Liver (tissue), 9 donors: ENCODE data around the gene MAGED2. TPM values are rescaled to one million over a fixed set of nuclear protein-coding genes. Genes with fewer than 3 reads are reported as not detected.

Experiments
- DNase-seq: peaks from one replicate; pipeline ENCODE4 v3.0.0-alpha.2; 2017; ENCODE audit warnings: low spot score
- H3K27ac ChIP-seq, 2 donors: one replicate each; pipeline ENCODE4 v1.7.0; 2013; ENCODE audit warnings: inconsistent platforms in 2 of 2, low read length in 2 of 2, control low read depth in 1 of 2, low read depth in 1 of 2, mild to moderate bottlenecking in 1 of 2
- H3K27me3 ChIP-seq, 4 donors: one replicate each; pipeline versions ENCODE4 v1.6.1 to v1.7.0; 2013; ENCODE audit warnings: low read length in 3 of 4, inconsistent platforms in 1 of 4, mild to moderate bottlenecking in 1 of 4, moderate library complexity in 1 of 4; ENCODE audit not compliant: control insufficient read depth in 4 of 4, insufficient read depth in 4 of 4
- H3K36me3 ChIP-seq, 4 donors: one replicate each; pipeline versions ENCODE4 v1.6.1 to v1.7.0; 2013; ENCODE audit warnings: low read length in 3 of 4, mild to moderate bottlenecking in 3 of 4, low read depth in 1 of 4, moderate library complexity in 1 of 4; ENCODE audit not compliant: control insufficient read depth in 4 of 4, insufficient read depth in 3 of 4
- H3K4me1 ChIP-seq, 4 donors: one replicate each; pipeline versions ENCODE4 v1.6.1 to v1.7.0; 2013; ENCODE audit warnings: low read length in 3 of 4, mild to moderate bottlenecking in 3 of 4, moderate library complexity in 1 of 4; ENCODE audit not compliant: control insufficient read depth in 4 of 4, insufficient read depth in 4 of 4
- H3K4me3 ChIP-seq, 3 donors: one replicate each; pipeline versions ENCODE4 v1.6.1 to v1.7.0; 2013; ENCODE audit warnings: low read length in 3 of 3, control low read depth in 1 of 3, low read depth in 1 of 3, mild to moderate bottlenecking in 1 of 3
- H3K9ac ChIP-seq, 2 donors: one replicate each; pipeline ENCODE4 v1.7.0; 2013; ENCODE audit warnings: low read length in 2 of 2, mild to moderate bottlenecking in 2 of 2, moderate library complexity in 2 of 2, control low read depth in 1 of 2, low read depth in 1 of 2
- H3K9me3 ChIP-seq, 4 donors: one replicate each; pipeline versions ENCODE4 v1.6.1 to v1.7.0; 2013; ENCODE audit warnings: low read length in 3 of 4; ENCODE audit not compliant: control insufficient read depth in 4 of 4
- EGR1 ChIP-seq, 2 donors: IDR thresholded peaks; 2 replicates each; pipeline ENCODE4 v1.6.1; 2016 to 2018; ENCODE audit warnings: antibody characterized with exemption in 2 of 2, low read depth in 2 of 2
- FOXA1 ChIP-seq: IDR thresholded peaks from 2 replicates; pipeline ENCODE4 v1.6.1; 2016; ENCODE audit warnings: antibody characterized with exemption
- FOXA2 ChIP-seq: IDR thresholded peaks from 2 replicates; pipeline ENCODE4 v1.6.1; 2016; ENCODE audit warnings: antibody characterized with exemption
- GABPA ChIP-seq, 2 donors: IDR thresholded peaks in 1 of 2; conservative IDR thresholded peaks in 1 of 2; 2 replicates each; pipeline ENCODE4 v1.6.1; 2016; ENCODE audit warnings: antibody characterized with exemption in 2 of 2, mild to moderate bottlenecking in 1 of 2, moderate library complexity in 1 of 2
- HNF4A ChIP-seq, 2 donors: conservative IDR thresholded peaks; 2 replicates each; pipeline ENCODE4 v1.6.1; 2016; ENCODE audit warnings: antibody characterized with exemption in 2 of 2, mild to moderate bottlenecking in 2 of 2
- HNF4G ChIP-seq: IDR thresholded peaks from 2 replicates; pipeline ENCODE4 v1.6.1; 2016; ENCODE audit warnings: antibody characterized with exemption
- NR2F2 ChIP-seq: IDR thresholded peaks from 2 replicates; pipeline ENCODE4 v1.6.1; 2016; ENCODE audit warnings: antibody characterized with exemption
- RAD21 ChIP-seq, 2 donors: IDR thresholded peaks; 2 replicates each; pipeline ENCODE4 v1.6.1; 2016; ENCODE audit warnings: antibody characterized with exemption in 2 of 2, mild to moderate bottlenecking in 2 of 2
- RXRA ChIP-seq, 2 donors: IDR thresholded peaks; 2 replicates each; pipeline ENCODE4 v1.6.1; 2017 to 2018; ENCODE audit warnings: antibody characterized with exemption in 2 of 2, mild to moderate bottlenecking in 1 of 2
- SP1 ChIP-seq: IDR thresholded peaks from 2 replicates; pipeline ENCODE4 v1.6.1; 2018; ENCODE audit warnings: antibody characterized with exemption, mild to moderate bottlenecking
- TAF1 ChIP-seq: conservative IDR thresholded peaks from 2 replicates; pipeline ENCODE4 v1.6.1; 2016; ENCODE audit warnings: antibody characterized with exemption, mild to moderate bottlenecking
- YY1 ChIP-seq: IDR thresholded peaks from 2 replicates; pipeline ENCODE4 v1.6.1; 2016; ENCODE audit warnings: antibody characterized with exemption, mild to moderate bottlenecking
- WGBS: extraction: QIAGEN DNeasy Blood & Tissue Kit; methylation state at CpG from one replicate; pipeline ENCODE4 v1.1.7; 2013; 5-methylcytosine and 5-hydroxymethylcytosine counted together
- polyA plus RNA-seq, 2 donors: library from polyadenylated mRNA; stranded (reverse) in 1 of 2; unstranded in 1 of 2; fragments of 200-250 nt in 1 of 2; fragments of >200 nt in 1 of 2; fragmentation: Nextera tagmentation in 1 of 2; extraction: Ambion mirVana in 1 of 2; gene quantifications; one replicate each; pipeline versions ENCODE4 v1.2.1 to v1.2.3, GENCODE V29; 2013 to 2015
- total RNA-seq, 2 donors: library from RNA; depleted of rRNA; stranded (reverse); fragments of >200 nt; gene quantifications; one replicate each; pipeline ENCODE4 v1.2.3, GENCODE V29; 2014
- TF ChIP-seq, protein P1 (sequence below): IDR thresholded peaks from 2 replicates; pipeline ENCODE4 v1.6.1; 2016; ENCODE audit warnings: antibody characterized with exemption
- TF ChIP-seq, protein P2 (sequence below): fragments of 150-350 bp; IDR thresholded peaks from 2 replicates; pipeline ENCODE4 v1.5.1; 2017; ENCODE audit warnings: improper control_type of control experiment, low read depth, low read length; ENCODE audit not compliant: missing input control
- TF ChIP-seq, protein P3 (sequence below): IDR thresholded peaks from 2 replicates; pipeline ENCODE4 v1.6.1; 2016; ENCODE audit warnings: antibody characterized with exemption, mild to moderate bottlenecking
- TF ChIP-seq, protein P4 (sequence below): IDR thresholded peaks from 2 replicates; pipeline ENCODE4 v1.6.1; 2016; ENCODE audit warnings: antibody characterized with exemption
- donor health status: healthy.
- donor health status: healthy.
- donor health status: healthy.
- donor health status: healthy.
- donor health status: healthy.

MAGED2 gene
- total and polyA plus RNA-seq, 4 donors = 25.4 to 93.4 (median 31.3) TPM

DNA sequence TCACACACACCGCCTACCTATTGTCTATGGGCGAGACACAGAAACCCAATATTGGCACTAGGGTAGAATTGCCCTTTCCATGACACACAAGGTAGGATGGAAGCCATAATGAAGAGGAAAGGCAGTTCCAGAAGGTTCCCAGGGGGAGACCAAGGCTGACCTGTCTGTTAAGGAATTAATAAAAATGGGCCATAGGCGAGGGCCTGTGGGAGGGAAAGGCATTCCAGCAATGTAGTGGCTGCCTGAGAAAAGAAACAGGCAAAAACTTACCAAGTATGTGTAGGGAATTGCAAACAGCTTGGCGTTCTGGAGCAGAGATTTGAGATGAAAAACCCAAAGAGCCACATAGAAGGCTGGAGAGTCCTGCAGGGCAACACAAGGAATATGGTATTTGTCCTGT is 19.1 kb downstream of the MAGED2 start:
- no peak for DNase-seq
- Histone ChIP-seq H3K4me1 (no peaks in the 10 kb centered on the region), H3K36me3 (no peaks in the 10 kb centered on the region), H3K27ac (no peak overlapping the region), H3K9me3 (no peaks in the 10 kb centered on the region), H3K27me3 (no peaks in the 10 kb centered on the region), H3K4me3 (no peak overlapping the region), H3K9ac (no peak overlapping the region)
- TF ChIP-seq YY1 (no peak), NR2F2 (no peak), RXRA (IDR thresholded peaks at IDR 0.05) (no peak), TAF1 (no peak), SP1 (no peak), EGR1 (IDR thresholded peaks at IDR 0.05; ENCODE audit: low read depth in 2 of 2) (no peak), GABPA (IDR thresholded peaks at IDR 0.05 in 1 of 2, conservative IDR thresholded peaks at IDR 0.05 in 1 of 2) (no peak), RAD21 (IDR thresholded peaks at IDR 0.05) (no peak), FOXA2 (no peak), HNF4A (conservative IDR thresholded peaks at IDR 0.05) (no peak)
- TF ChIP-seq, protein P1, sequence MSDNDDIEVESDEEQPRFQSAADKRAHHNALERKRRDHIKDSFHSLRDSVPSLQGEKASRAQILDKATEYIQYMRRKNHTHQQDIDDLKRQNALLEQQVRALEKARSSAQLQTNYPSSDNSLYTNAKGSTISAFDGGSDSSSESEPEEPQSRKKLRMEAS = no peak
- TF ChIP-seq, protein P2, sequence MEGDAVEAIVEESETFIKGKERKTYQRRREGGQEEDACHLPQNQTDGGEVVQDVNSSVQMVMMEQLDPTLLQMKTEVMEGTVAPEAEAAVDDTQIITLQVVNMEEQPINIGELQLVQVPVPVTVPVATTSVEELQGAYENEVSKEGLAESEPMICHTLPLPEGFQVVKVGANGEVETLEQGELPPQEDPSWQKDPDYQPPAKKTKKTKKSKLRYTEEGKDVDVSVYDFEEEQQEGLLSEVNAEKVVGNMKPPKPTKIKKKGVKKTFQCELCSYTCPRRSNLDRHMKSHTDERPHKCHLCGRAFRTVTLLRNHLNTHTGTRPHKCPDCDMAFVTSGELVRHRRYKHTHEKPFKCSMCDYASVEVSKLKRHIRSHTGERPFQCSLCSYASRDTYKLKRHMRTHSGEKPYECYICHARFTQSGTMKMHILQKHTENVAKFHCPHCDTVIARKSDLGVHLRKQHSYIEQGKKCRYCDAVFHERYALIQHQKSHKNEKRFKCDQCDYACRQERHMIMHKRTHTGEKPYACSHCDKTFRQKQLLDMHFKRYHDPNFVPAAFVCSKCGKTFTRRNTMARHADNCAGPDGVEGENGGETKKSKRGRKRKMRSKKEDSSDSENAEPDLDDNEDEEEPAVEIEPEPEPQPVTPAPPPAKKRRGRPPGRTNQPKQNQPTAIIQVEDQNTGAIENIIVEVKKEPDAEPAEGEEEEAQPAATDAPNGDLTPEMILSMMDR = no peak
- TF ChIP-seq, protein P3, sequence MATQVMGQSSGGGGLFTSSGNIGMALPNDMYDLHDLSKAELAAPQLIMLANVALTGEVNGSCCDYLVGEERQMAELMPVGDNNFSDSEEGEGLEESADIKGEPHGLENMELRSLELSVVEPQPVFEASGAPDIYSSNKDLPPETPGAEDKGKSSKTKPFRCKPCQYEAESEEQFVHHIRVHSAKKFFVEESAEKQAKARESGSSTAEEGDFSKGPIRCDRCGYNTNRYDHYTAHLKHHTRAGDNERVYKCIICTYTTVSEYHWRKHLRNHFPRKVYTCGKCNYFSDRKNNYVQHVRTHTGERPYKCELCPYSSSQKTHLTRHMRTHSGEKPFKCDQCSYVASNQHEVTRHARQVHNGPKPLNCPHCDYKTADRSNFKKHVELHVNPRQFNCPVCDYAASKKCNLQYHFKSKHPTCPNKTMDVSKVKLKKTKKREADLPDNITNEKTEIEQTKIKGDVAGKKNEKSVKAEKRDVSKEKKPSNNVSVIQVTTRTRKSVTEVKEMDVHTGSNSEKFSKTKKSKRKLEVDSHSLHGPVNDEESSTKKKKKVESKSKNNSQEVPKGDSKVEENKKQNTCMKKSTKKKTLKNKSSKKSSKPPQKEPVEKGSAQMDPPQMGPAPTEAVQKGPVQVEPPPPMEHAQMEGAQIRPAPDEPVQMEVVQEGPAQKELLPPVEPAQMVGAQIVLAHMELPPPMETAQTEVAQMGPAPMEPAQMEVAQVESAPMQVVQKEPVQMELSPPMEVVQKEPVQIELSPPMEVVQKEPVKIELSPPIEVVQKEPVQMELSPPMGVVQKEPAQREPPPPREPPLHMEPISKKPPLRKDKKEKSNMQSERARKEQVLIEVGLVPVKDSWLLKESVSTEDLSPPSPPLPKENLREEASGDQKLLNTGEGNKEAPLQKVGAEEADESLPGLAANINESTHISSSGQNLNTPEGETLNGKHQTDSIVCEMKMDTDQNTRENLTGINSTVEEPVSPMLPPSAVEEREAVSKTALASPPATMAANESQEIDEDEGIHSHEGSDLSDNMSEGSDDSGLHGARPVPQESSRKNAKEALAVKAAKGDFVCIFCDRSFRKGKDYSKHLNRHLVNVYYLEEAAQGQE = no peak
- TF ChIP-seq, protein P4, sequence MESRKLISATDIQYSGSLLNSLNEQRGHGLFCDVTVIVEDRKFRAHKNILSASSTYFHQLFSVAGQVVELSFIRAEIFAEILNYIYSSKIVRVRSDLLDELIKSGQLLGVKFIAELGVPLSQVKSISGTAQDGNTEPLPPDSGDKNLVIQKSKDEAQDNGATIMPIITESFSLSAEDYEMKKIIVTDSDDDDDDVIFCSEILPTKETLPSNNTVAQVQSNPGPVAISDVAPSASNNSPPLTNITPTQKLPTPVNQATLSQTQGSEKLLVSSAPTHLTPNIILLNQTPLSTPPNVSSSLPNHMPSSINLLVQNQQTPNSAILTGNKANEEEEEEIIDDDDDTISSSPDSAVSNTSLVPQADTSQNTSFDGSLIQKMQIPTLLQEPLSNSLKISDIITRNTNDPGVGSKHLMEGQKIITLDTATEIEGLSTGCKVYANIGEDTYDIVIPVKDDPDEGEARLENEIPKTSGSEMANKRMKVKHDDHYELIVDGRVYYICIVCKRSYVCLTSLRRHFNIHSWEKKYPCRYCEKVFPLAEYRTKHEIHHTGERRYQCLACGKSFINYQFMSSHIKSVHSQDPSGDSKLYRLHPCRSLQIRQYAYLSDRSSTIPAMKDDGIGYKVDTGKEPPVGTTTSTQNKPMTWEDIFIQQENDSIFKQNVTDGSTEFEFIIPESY = no peak
- WGBS = 85% methylated on average over 4 of the region's 4 CpGs

DNA sequence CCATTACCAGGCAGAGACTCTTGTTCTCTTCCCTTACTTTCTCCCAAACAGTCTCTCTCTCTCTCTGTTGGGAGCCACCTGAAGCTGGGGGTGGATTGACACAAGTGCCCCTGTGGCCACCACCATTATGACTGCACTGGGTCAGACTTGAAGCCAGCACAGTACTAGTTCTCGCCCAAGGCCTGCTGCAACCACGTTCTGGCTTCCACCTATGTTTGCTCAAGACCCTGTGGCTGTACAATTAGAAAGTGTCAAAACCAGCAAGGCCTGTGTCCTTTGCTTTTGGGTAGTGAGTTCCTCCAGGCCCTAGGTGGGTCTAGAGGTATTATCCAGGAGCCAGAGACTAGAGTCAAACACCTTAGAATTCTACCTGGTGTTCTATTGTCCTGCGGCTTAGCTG is 31.0 kb downstream of the MAGED2 start:
- DNase-seq = no peak
- H3K4me3 ChIP-seq = no peak overlapping the region
- peaks cover 0 to 6% (median 0%) of the 10 kb centered on the region in 4 donors for H3K4me1 ChIP-seq
- TF ChIP-seq HNF4A (conservative IDR thresholded peaks at IDR 0.05) (no peak), FOXA1 (no peak), EGR1 (IDR thresholded peaks at IDR 0.05; ENCODE audit: low read depth in 2 of 2) (no peak), SP1 (no peak), YY1 (no peak), FOXA2 (no peak), HNF4G (no peak), RXRA (IDR thresholded peaks at IDR 0.05) (no peak)
- TF ChIP-seq, protein P1 = no peak
- TF ChIP-seq, protein P3 = no peak
- TF ChIP-seq, protein P4 = no peak
- H3K9me3 ChIP-seq = no peaks in the 10 kb centered on the region
- peaks cover 0 to 6% (median 0%) of the 10 kb centered on the region in 4 donors for H3K27me3 ChIP-seq
- no peak overlapping the region for H3K9ac ChIP-seq
- no peaks in the 10 kb centered on the region for H3K36me3 ChIP-seq
- WGBS = 91% methylated on average over 3 of the region's 3 CpGs
- H3K27ac ChIP-seq = no peak overlapping the region
